WTC11 (cell line): ENCODE data around the gene PRKCG. TPM values are rescaled to one million over a fixed set of nuclear protein-coding genes. Genes with fewer than 3 reads are reported as not detected.

Experiments used
- ATAC-seq: fragments of 200-7000 bp; cut with Tn5 transposase; 2 replicates; pipeline ENCODE4 v1.10.0; 2021; ENCODE audit warnings: mild to moderate bottlenecking, moderate library complexity
- CTCF ChIA-PET: fragments of 300-600 bp; sonication (Branson Sonifier 250); formaldehyde crosslinking; loops from one replicate; lab custom pipeline; 2021; ENCODE audit warnings: antibody characterized with exemption; lab: Charles Lee
- POLR2A ChIA-PET: fragments of 350-600 bp; sonication (Branson Sonifier 250); formaldehyde crosslinking; loops from one replicate; lab custom pipeline; 2021; ENCODE audit warnings: antibody characterized with exemption; lab: Charles Lee
- DNase-seq: peaks from one replicate; pipeline ENCODE4 v3.0.0; 2021; ENCODE audit warnings: low spot score
- H3K27ac Mint-ChIP-seq: 2 replicates; pipeline ENCODE4 v1.8.0; 2021; ENCODE audit warnings: mixed read lengths
- H3K27me3 Mint-ChIP-seq: 2 replicates; pipeline ENCODE4 v1.8.0; 2021; ENCODE audit warnings: low read depth, mild to moderate bottlenecking, moderate library complexity, mixed read lengths
- H3K36me3 Mint-ChIP-seq: 2 replicates; pipeline ENCODE4 v1.8.0; 2021; ENCODE audit warnings: mixed read lengths
- H3K4me1 Mint-ChIP-seq: 2 replicates; pipeline ENCODE4 v1.8.0; 2022; ENCODE audit warnings: mixed read lengths
- H3K4me3 Mint-ChIP-seq: 2 replicates; pipeline ENCODE4 v1.8.0; 2021; ENCODE audit warnings: mild to moderate bottlenecking, moderate library complexity, mixed read lengths
- H3K9me3 Mint-ChIP-seq: 2 replicates; pipeline ENCODE4 v1.8.0; 2021; ENCODE audit warnings: mixed read lengths
- ARID4B ChIP-seq: sonication (generic); formaldehyde crosslinking; IDR thresholded peaks from 2 replicates; pipeline ENCODE4 v1.8.0; 2023; ENCODE audit warnings: missing genetic modification reagents, mild to moderate bottlenecking, borderline replicate concordance
- ATF1 ChIP-seq: sonication (generic); formaldehyde crosslinking; IDR thresholded peaks from 2 replicates; pipeline ENCODE4 v1.8.1; 2023; ENCODE audit warnings: mild to moderate bottlenecking, moderate library complexity, missing genetic modification reagents
- CBFB ChIP-seq: sonication (generic); formaldehyde crosslinking; IDR thresholded peaks from 2 replicates; pipeline ENCODE4 v1.8.1; 2022; ENCODE audit warnings: mild to moderate bottlenecking, low read depth, missing genetic modification reagents
- E2F5 ChIP-seq: sonication (generic); formaldehyde crosslinking; IDR thresholded peaks from 2 replicates; pipeline ENCODE4 v1.8.1; 2022; ENCODE audit warnings: mild to moderate bottlenecking, moderate library complexity, missing genetic modification reagents
- FOXK1 ChIP-seq: sonication (generic); formaldehyde crosslinking; IDR thresholded peaks from 2 replicates; pipeline ENCODE4 v1.8.0; 2022; ENCODE audit warnings: mild to moderate bottlenecking, moderate library complexity, missing genetic modification reagents
- GTF2I ChIP-seq: fragments of 250-450 bp; sonication (Bioruptor Pico); conservative IDR thresholded peaks from 2 replicates; pipeline ENCODE4 v1.4.0; 2021; ENCODE audit warnings: mild to moderate bottlenecking
- KAT7 ChIP-seq: sonication (generic); formaldehyde crosslinking; IDR thresholded peaks from 2 replicates; pipeline ENCODE4 v1.8.1; 2023; ENCODE audit warnings: missing genetic modification reagents, mild to moderate bottlenecking, borderline replicate concordance
- MAX ChIP-seq: sonication (generic); formaldehyde crosslinking; IDR thresholded peaks from 2 replicates; pipeline ENCODE4 v1.8.0; 2022; ENCODE audit warnings: mild to moderate bottlenecking, missing genetic modification reagents
- NFE2L1 ChIP-seq: sonication (generic); formaldehyde crosslinking; IDR thresholded peaks from 2 replicates; pipeline ENCODE4 v1.8.1; 2023; ENCODE audit warnings: missing genetic modification reagents
- PRDM15 ChIP-seq: sonication (generic); formaldehyde crosslinking; IDR thresholded peaks from 2 replicates; pipeline ENCODE4 v1.8.0; 2022; ENCODE audit warnings: missing genetic modification reagents
- RORB ChIP-seq: fragments of 250-450 bp; sonication (Bioruptor Pico); IDR thresholded peaks from 2 replicates; pipeline ENCODE4 v1.9.0; 2021; ENCODE audit warnings: mild to moderate bottlenecking
- SMAD3 ChIP-seq: sonication (generic); formaldehyde crosslinking; IDR thresholded peaks from 2 replicates; pipeline ENCODE4 v1.8.0; 2022; ENCODE audit warnings: missing genetic modification reagents, mild to moderate bottlenecking, borderline replicate concordance
- SP1 ChIP-seq: sonication (generic); formaldehyde crosslinking; conservative IDR thresholded peaks from 2 replicates; pipeline ENCODE4 v1.8.1; 2022; ENCODE audit warnings: missing genetic modification reagents
- USF2 ChIP-seq: sonication (generic); formaldehyde crosslinking; IDR thresholded peaks from 2 replicates; pipeline ENCODE4 v1.8.1; 2023; ENCODE audit warnings: mild to moderate bottlenecking, missing genetic modification reagents, moderate library complexity
- ZBTB21 ChIP-seq: sonication (generic); formaldehyde crosslinking; IDR thresholded peaks from 2 replicates; pipeline ENCODE4 v1.8.1; 2023; ENCODE audit warnings: mild to moderate bottlenecking, missing genetic modification reagents, borderline replicate concordance
- ZNF219 ChIP-seq: sonication (generic); formaldehyde crosslinking; IDR thresholded peaks from 2 replicates; pipeline ENCODE4 v1.8.0; 2023; ENCODE audit warnings: missing genetic modification reagents, mild to moderate bottlenecking, borderline replicate concordance
- ZNF423 ChIP-seq: fragments of 250-450 bp; sonication (Bioruptor Pico); IDR thresholded peaks from 2 replicates; pipeline ENCODE4 v2.1.2; 2022; ENCODE audit warnings: mild to moderate bottlenecking, moderate library complexity
- ZSCAN18 ChIP-seq: fragments of 250-450 bp; sonication (Bioruptor Pico); IDR thresholded peaks from 2 replicates; pipeline ENCODE4 v2.1.2; 2022; ENCODE audit warnings: mild to moderate bottlenecking, moderate library complexity
- total RNA-seq: library from RNA; stranded (reverse); gene quantifications from 3 replicates; pipeline ENCODE4 v1.2.3, GENCODE V29; 2021

PRKCG gene
- total RNA-seq, 1 experiment from 2014 or later: 23.0 TPM

- peak; percentile 24; the same call in 1 of the 2 replicates for TF ChIP-seq USF2
- no peak for TF ChIP-seq KAT7 (CRISPR knock-in tag)
- peak; percentile 95 for TF ChIP-seq SP1 (CRISPR knock-in tag)
- TF ChIP-seq MAX (CRISPR knock-in tag): peak; percentile 30; the same call in 1 of the 2 replicates
- TF ChIP-seq FOXK1 (CRISPR knock-in tag): peak; percentile 40; the same call in 1 of the 2 replicates
- TF ChIP-seq ATF1 (CRISPR knock-in tag): no peak
- TF ChIP-seq E2F5 (CRISPR knock-in tag): peak; percentile 88
- no peak for TF ChIP-seq ZSCAN18 (CRISPR knock-in tag)
- peak; percentile 32; the same call in 1 of the 2 replicates for TF ChIP-seq ARID4B (CRISPR knock-in tag)
- 0 out of 2 replicates have a peak, but pooled peaks have one; percentile 57 for TF ChIP-seq CBFB
- DNase-seq (peak; percentile 100), ATAC-seq (peak; percentile 84)
- ChIA-PET POLR2A (interaction anchor here (0.6 to 1.6 kb wide), 8 partner anchors 12 to 102 kb away, joined by 3 to 31 read pairs (median 4); partner anchors contain the start of gene MYADM), CTCF (interaction anchor here (0.6 to 2.0 kb wide), 10 partner anchors 12 to 150 kb away, joined by 3 to 24 read pairs (median 7); partner anchors contain the start of gene MYADM)
- peaks cover 27% of the 10 kb centered on the region for H3K4me1 Mint-ChIP-seq
- H3K27me3 Mint-ChIP-seq: peaks cover 11% of the 10 kb centered on the region
- H3K36me3 Mint-ChIP-seq: peaks cover 15% of the 10 kb centered on the region
- no peak overlapping the region for H3K4me3 Mint-ChIP-seq
- peak overlapping the region; percentile 81 for H3K27ac Mint-ChIP-seq
- no peaks in the 10 kb centered on the region for H3K9me3 Mint-ChIP-seq
Measured at GRCh38 chr19:53879140-53880081, 2.6 kb upstream of the PRKCG start.

GRCh38 chr19:53880711-53881481 lies 1.1 kb upstream of the PRKCG start:
- Mint-ChIP-seq H3K27ac (no peak overlapping the region), H3K27me3 (peaks cover 14% of the 10 kb centered on the region), H3K36me3 (peaks cover 10% of the 10 kb centered on the region; the same call in 1 of the 2 replicates), H3K4me1 (peaks cover 27% of the 10 kb centered on the region), H3K9me3 (no peaks in the 10 kb centered on the region), H3K4me3 (no peak overlapping the region)
- POLR2A ChIA-PET: interaction anchor here (0.6 to 4.0 kb wide), 2 partner anchors 14 to 61 kb away, joined by 3 to 43 read pairs; partner anchors contain the start of gene MYADM
- ATAC-seq: peak; percentile 11
- CTCF ChIA-PET: interaction anchor here (0.6 to 4.1 kb wide), 9 partner anchors 11 to 256 kb away, joined by 3 to 37 read pairs (median 7); partner anchors contain the start of gene MYADM
- no peak for DNase-seq
- TF ChIP-seq ZNF219: no peak
- TF ChIP-seq ZBTB21 (CRISPR knock-in tag): no peak
- no peak for TF ChIP-seq SMAD3 (CRISPR knock-in tag)
- no peak for TF ChIP-seq ZNF423 (CRISPR knock-in tag)
- no peak for TF ChIP-seq RORB
- TF ChIP-seq GTF2I (CRISPR knock-in tag): no peak
- peak; percentile 72 for TF ChIP-seq PRDM15 (CRISPR knock-in tag)
- TF ChIP-seq USF2: no peak
- TF ChIP-seq NFE2L1: 0 out of 2 replicates have a peak, but pooled peaks have one; percentile 30
